ENCODE results near the gene SERPINB5. TPM values are rescaled to one million over a fixed set of nuclear protein-coding genes. Genes with fewer than 3 reads are reported as not detected.

The SERPINB5 gene
- total RNA-seq, 1 experiment from 2014 or later: not detected

- ChIA-PET POLR2A (no interaction called here), CTCF (no interaction called here)
- H3K4me3 ChIP-seq (ENCODE audit: low read depth in 2 of 2, low read length in 2 of 2): no peak overlapping the region
- ATAC-seq (no peak), DNase-seq (ENCODE audit: low read depth, low spot score) (no peak)
- TF ChIP-seq CTCF (IDR thresholded peaks at IDR 0.05) (no peak), TCF7L2 (IDR thresholded peaks at IDR 0.05; ENCODE audit: low read depth, low read length) (no peak), POLR2AphosphoS5 (IDR thresholded peaks at IDR 0.05; ENCODE audit: low read depth, low read length) (no peak), SIN3A (IDR thresholded peaks at IDR 0.05; ENCODE audit: borderline replicate concordance, insufficient read depth, low read depth, low read length) (no peak), REST (IDR thresholded peaks at IDR 0.05; ENCODE audit: insufficient read depth in 1 of 2, low read depth in 2 of 2, low read length in 1 of 2) (no peak)
- no peaks in the 10 kb centered on the region for H3K36me3 ChIP-seq (ENCODE audit: control insufficient read depth, insufficient read depth, low read length)
- H3K27ac ChIP-seq (ENCODE audit: low read length): no peak overlapping the region
- no peaks in the 10 kb centered on the region for H3K4me1 ChIP-seq (ENCODE audit: control insufficient read depth, insufficient read depth, low read length)
- intact Hi-C loops (cut with micrococcal nuclease; ENCODE audit: unreplicated experiment) (loop anchor here (10.0 kb wide), 1 partner anchor 416 kb away; no protein-coding TSS in a partner anchor), in situ Hi-C loops (cut with HindIII; ENCODE audit: low pct_unique_long_range_greater_than_20kb, low sequenced_read_pairs) (no loop called here)
- BruUV-seq (replicated peaks): no TSS peak
- H3K27me3 ChIP-seq (ENCODE audit: control insufficient read depth, insufficient read depth, low read length): 0 out of 2 replicates have a peak, but pooled peaks cover 3% of the 10 kb centered on the region
- no peaks in the 10 kb centered on the region for H3K9me3 ChIP-seq (ENCODE audit: control insufficient read depth, insufficient read depth, low read depth, low read length)
Observed at GRCh38 chr18:63431180-63431579, 45.6 kb upstream of the SERPINB5 start.

DNA sequence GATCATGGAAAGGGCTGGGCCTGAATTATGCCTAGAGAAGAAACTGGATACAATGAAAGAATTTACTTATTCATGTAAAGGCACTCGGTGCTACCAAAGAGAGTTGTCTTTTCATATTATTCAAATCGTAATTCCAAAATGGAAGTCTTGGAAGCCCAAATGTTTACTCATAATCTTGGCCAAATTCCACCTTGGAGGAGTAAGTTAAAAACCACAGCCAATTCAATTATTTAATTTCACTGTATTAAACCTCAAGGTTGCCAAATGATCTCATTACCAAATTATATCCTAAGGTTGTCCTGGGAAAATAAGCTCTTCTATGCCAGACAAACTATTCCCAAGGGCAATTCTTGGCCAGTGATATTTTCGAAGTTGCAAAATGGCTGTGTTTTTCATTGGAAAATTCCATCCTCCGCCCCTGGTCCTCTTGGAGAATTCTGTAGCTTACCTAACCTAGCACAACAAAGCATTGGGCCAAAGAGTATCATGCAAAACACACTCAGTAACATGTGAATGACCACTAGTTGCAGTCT, 43.4 kb upstream of the SERPINB5 start:
- no TSS peak for BruUV-seq (replicated peaks)
- Histone ChIP-seq H3K4me1 (ENCODE audit: control insufficient read depth, insufficient read depth, low read length) (no peaks in the 10 kb centered on the region), H3K9me3 (ENCODE audit: control insufficient read depth, insufficient read depth, low read depth, low read length) (no peaks in the 10 kb centered on the region), H3K27me3 (ENCODE audit: control insufficient read depth, insufficient read depth, low read length) (0 out of 2 replicates have a peak, but pooled peaks cover 3% of the 10 kb centered on the region), H3K36me3 (ENCODE audit: control insufficient read depth, insufficient read depth, low read length) (no peaks in the 10 kb centered on the region), H3K27ac (ENCODE audit: low read length) (no peak overlapping the region), H3K4me3 (ENCODE audit: low read depth in 2 of 2, low read length in 2 of 2) (no peak overlapping the region)
- ATAC-seq: no peak
- intact Hi-C loops (cut with micrococcal nuclease; ENCODE audit: unreplicated experiment) (loop anchor here (10.0 kb wide), 1 partner anchor 419 kb away; no protein-coding TSS in a partner anchor), in situ Hi-C loops (cut with HindIII; ENCODE audit: low pct_unique_long_range_greater_than_20kb, low sequenced_read_pairs) (no loop called here)
- POLR2A ChIA-PET: no interaction called here
- DNase-seq (ENCODE audit: low read depth, low spot score): no peak
- TF ChIP-seq SIN3A (IDR thresholded peaks at IDR 0.05; ENCODE audit: borderline replicate concordance, insufficient read depth, low read depth, low read length): no peak
- TF ChIP-seq TCF7L2 (IDR thresholded peaks at IDR 0.05; ENCODE audit: low read depth, low read length): no peak
- TF ChIP-seq POLR2AphosphoS5 (IDR thresholded peaks at IDR 0.05; ENCODE audit: low read depth, low read length): no peak
- TF ChIP-seq REST (IDR thresholded peaks at IDR 0.05; ENCODE audit: insufficient read depth in 1 of 2, low read depth in 2 of 2, low read length in 1 of 2): no peak
- no peak for TF ChIP-seq CTCF (IDR thresholded peaks at IDR 0.05)
- CTCF ChIA-PET: interaction anchor here (0.5 to 0.6 kb wide), 2 partner anchors 308 to 396 kb away, joined by 5 to 12 read pairs; no protein-coding TSS in a partner anchor
